Liver (tissue), 9 donors: ENCODE measurements around the gene PCDH1. TPM values are rescaled to one million over a fixed set of nuclear protein-coding genes. Genes with fewer than 3 reads are reported as not detected.

Experiments
- DNase-seq: peaks from one replicate; pipeline ENCODE4 v3.0.0-alpha.2; 2017; ENCODE audit warnings: low spot score
- H3K27ac ChIP-seq, 2 donors: one replicate each; pipeline ENCODE4 v1.7.0; 2013; ENCODE audit warnings: inconsistent platforms in 2 of 2, low read length in 2 of 2, control low read depth in 1 of 2, low read depth in 1 of 2, mild to moderate bottlenecking in 1 of 2
- H3K27me3 ChIP-seq, 4 donors: one replicate each; pipeline versions ENCODE4 v1.6.1 to v1.7.0; 2013; ENCODE audit warnings: low read length in 3 of 4, inconsistent platforms in 1 of 4, mild to moderate bottlenecking in 1 of 4, moderate library complexity in 1 of 4; ENCODE audit not compliant: control insufficient read depth in 4 of 4, insufficient read depth in 4 of 4
- H3K36me3 ChIP-seq, 4 donors: one replicate each; pipeline versions ENCODE4 v1.6.1 to v1.7.0; 2013; ENCODE audit warnings: low read length in 3 of 4, mild to moderate bottlenecking in 3 of 4, low read depth in 1 of 4, moderate library complexity in 1 of 4; ENCODE audit not compliant: control insufficient read depth in 4 of 4, insufficient read depth in 3 of 4
- H3K4me1 ChIP-seq, 4 donors: one replicate each; pipeline versions ENCODE4 v1.6.1 to v1.7.0; 2013; ENCODE audit warnings: low read length in 3 of 4, mild to moderate bottlenecking in 3 of 4, moderate library complexity in 1 of 4; ENCODE audit not compliant: control insufficient read depth in 4 of 4, insufficient read depth in 4 of 4
- H3K4me3 ChIP-seq, 3 donors: one replicate each; pipeline versions ENCODE4 v1.6.1 to v1.7.0; 2013; ENCODE audit warnings: low read length in 3 of 3, control low read depth in 1 of 3, low read depth in 1 of 3, mild to moderate bottlenecking in 1 of 3
- H3K9ac ChIP-seq, 2 donors: one replicate each; pipeline ENCODE4 v1.7.0; 2013; ENCODE audit warnings: low read length in 2 of 2, mild to moderate bottlenecking in 2 of 2, moderate library complexity in 2 of 2, control low read depth in 1 of 2, low read depth in 1 of 2
- H3K9me3 ChIP-seq, 4 donors: one replicate each; pipeline versions ENCODE4 v1.6.1 to v1.7.0; 2013; ENCODE audit warnings: low read length in 3 of 4; ENCODE audit not compliant: control insufficient read depth in 4 of 4
- ATF3 ChIP-seq: IDR thresholded peaks from 2 replicates; pipeline ENCODE4 v1.6.1; 2016; ENCODE audit warnings: antibody characterized with exemption
- CTCF ChIP-seq: fragments of 150-350 bp; IDR thresholded peaks from 2 replicates; pipeline ENCODE4 v1.5.1; 2017; ENCODE audit warnings: improper control_type of control experiment, low read depth, low read length; ENCODE audit not compliant: missing input control
- EGR1 ChIP-seq, 2 donors: IDR thresholded peaks; 2 replicates each; pipeline ENCODE4 v1.6.1; 2016 to 2018; ENCODE audit warnings: antibody characterized with exemption in 2 of 2, low read depth in 2 of 2
- FOXA1 ChIP-seq: IDR thresholded peaks from 2 replicates; pipeline ENCODE4 v1.6.1; 2016; ENCODE audit warnings: antibody characterized with exemption
- HNF4A ChIP-seq, 2 donors: conservative IDR thresholded peaks; 2 replicates each; pipeline ENCODE4 v1.6.1; 2016; ENCODE audit warnings: antibody characterized with exemption in 2 of 2, mild to moderate bottlenecking in 2 of 2
- JUND ChIP-seq, 2 donors: IDR thresholded peaks; 2 replicates each; pipeline ENCODE4 v1.6.1; 2016; ENCODE audit warnings: antibody characterized with exemption in 2 of 2
- NR2F2 ChIP-seq: IDR thresholded peaks from 2 replicates; pipeline ENCODE4 v1.6.1; 2016; ENCODE audit warnings: antibody characterized with exemption
- RAD21 ChIP-seq, 2 donors: IDR thresholded peaks; 2 replicates each; pipeline ENCODE4 v1.6.1; 2016; ENCODE audit warnings: antibody characterized with exemption in 2 of 2, mild to moderate bottlenecking in 2 of 2
- SP1 ChIP-seq: IDR thresholded peaks from 2 replicates; pipeline ENCODE4 v1.6.1; 2018; ENCODE audit warnings: antibody characterized with exemption, mild to moderate bottlenecking
- YY1 ChIP-seq: IDR thresholded peaks from 2 replicates; pipeline ENCODE4 v1.6.1; 2016; ENCODE audit warnings: antibody characterized with exemption, mild to moderate bottlenecking
- ZBTB33 ChIP-seq: IDR thresholded peaks from 2 replicates; pipeline ENCODE4 v1.6.1; 2016; ENCODE audit warnings: antibody characterized with exemption
- WGBS: extraction: QIAGEN DNeasy Blood & Tissue Kit; methylation state at CpG from one replicate; pipeline ENCODE4 v1.1.7; 2013; 5-methylcytosine and 5-hydroxymethylcytosine counted together
- polyA plus RNA-seq, 2 donors: library from polyadenylated mRNA; stranded (reverse) in 1 of 2; unstranded in 1 of 2; fragments of 200-250 nt in 1 of 2; fragments of >200 nt in 1 of 2; fragmentation: Nextera tagmentation in 1 of 2; extraction: Ambion mirVana in 1 of 2; gene quantifications; one replicate each; pipeline versions ENCODE4 v1.2.1 to v1.2.3, GENCODE V29; 2013 to 2015
- total RNA-seq, 2 donors: library from RNA; depleted of rRNA; stranded (reverse); fragments of >200 nt; gene quantifications; one replicate each; pipeline ENCODE4 v1.2.3, GENCODE V29; 2014
- TF ChIP-seq, protein P1 (sequence below): IDR thresholded peaks from 2 replicates; pipeline ENCODE4 v1.6.1; 2016; ENCODE audit warnings: antibody characterized with exemption
- TF ChIP-seq, protein P2 (sequence below): IDR thresholded peaks from 2 replicates; pipeline ENCODE4 v1.6.1; 2016; ENCODE audit warnings: antibody characterized with exemption, mild to moderate bottlenecking
- donor health status: healthy.
- donor health status: healthy.
- donor health status: healthy.
- donor health status: healthy.
- donor health status: healthy.

The PCDH1 gene
- total and polyA plus RNA-seq, 4 donors: 9.3 to 52.8 (median 15.0) TPM

- Histone ChIP-seq H3K9me3 (no peaks in the 10 kb centered on the region), H3K27ac (no peak overlapping the region)
These were observed 52.2 kb downstream of the PCDH1 start for GRCh38 chr5:141825791-141826560.

DNA sequence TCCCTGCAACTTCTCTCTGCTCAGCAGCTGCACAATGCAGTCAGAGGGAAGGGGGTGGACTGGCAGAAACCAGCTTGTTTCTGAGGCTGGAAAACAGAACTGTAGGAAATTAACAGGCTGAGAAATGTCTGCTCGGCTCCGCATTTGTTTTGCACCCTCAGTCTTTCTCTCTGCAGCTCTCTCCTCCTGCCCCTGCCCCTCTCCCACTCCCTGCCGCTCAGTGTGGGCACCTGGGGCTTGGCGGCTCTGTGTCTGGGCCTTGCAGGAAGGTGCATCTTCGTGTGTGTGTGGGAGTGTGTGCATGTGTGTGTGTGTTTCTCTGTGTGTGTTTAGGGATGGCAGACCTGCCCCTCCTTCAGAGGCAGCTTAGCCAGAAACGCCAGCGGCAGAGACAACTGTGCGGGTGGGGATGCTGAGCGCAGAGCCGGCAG is 53.0 kb downstream of the PCDH1 start:
- WGBS: 68% methylated on average over 10 of the region's 10 CpGs
- DNase-seq: no peak
- Histone ChIP-seq H3K27me3 (no peaks in the 10 kb centered on the region), H3K4me1 (no peaks in the 10 kb centered on the region), H3K36me3 (no peaks in the 10 kb centered on the region), H3K9ac (no peak overlapping the region), H3K4me3 (no peak overlapping the region), H3K27ac (no peak overlapping the region), H3K9me3 (no peaks in the 10 kb centered on the region)
- TF ChIP-seq, protein P1, sequence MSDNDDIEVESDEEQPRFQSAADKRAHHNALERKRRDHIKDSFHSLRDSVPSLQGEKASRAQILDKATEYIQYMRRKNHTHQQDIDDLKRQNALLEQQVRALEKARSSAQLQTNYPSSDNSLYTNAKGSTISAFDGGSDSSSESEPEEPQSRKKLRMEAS: no peak
- TF ChIP-seq HNF4A (conservative IDR thresholded peaks at IDR 0.05) (no peak), ZBTB33 (no peak), ATF3 (no peak), RAD21 (IDR thresholded peaks at IDR 0.05) (no peak), JUND (IDR thresholded peaks at IDR 0.05) (no peak), EGR1 (IDR thresholded peaks at IDR 0.05; ENCODE audit: low read depth in 2 of 2) (no peak), NR2F2 (no peak), YY1 (no peak), FOXA1 (no peak), SP1 (no peak)
- TF ChIP-seq, protein P2, sequence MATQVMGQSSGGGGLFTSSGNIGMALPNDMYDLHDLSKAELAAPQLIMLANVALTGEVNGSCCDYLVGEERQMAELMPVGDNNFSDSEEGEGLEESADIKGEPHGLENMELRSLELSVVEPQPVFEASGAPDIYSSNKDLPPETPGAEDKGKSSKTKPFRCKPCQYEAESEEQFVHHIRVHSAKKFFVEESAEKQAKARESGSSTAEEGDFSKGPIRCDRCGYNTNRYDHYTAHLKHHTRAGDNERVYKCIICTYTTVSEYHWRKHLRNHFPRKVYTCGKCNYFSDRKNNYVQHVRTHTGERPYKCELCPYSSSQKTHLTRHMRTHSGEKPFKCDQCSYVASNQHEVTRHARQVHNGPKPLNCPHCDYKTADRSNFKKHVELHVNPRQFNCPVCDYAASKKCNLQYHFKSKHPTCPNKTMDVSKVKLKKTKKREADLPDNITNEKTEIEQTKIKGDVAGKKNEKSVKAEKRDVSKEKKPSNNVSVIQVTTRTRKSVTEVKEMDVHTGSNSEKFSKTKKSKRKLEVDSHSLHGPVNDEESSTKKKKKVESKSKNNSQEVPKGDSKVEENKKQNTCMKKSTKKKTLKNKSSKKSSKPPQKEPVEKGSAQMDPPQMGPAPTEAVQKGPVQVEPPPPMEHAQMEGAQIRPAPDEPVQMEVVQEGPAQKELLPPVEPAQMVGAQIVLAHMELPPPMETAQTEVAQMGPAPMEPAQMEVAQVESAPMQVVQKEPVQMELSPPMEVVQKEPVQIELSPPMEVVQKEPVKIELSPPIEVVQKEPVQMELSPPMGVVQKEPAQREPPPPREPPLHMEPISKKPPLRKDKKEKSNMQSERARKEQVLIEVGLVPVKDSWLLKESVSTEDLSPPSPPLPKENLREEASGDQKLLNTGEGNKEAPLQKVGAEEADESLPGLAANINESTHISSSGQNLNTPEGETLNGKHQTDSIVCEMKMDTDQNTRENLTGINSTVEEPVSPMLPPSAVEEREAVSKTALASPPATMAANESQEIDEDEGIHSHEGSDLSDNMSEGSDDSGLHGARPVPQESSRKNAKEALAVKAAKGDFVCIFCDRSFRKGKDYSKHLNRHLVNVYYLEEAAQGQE: no peak

More at GRCh38 chr5:141825791-141826560, 52.2 kb downstream of the PCDH1 start:
- TF ChIP-seq CTCF: peak; percentile 35
- TF ChIP-seq JUND (IDR thresholded peaks at IDR 0.05): no peak
- no peak for TF ChIP-seq HNF4A (conservative IDR thresholded peaks at IDR 0.05)
- TF ChIP-seq SP1: no peak
- no peak for TF ChIP-seq FOXA1
- TF ChIP-seq ZBTB33: no peak
- peak; percentile 20 to 71 for TF ChIP-seq RAD21 (IDR thresholded peaks at IDR 0.05)
- Histone ChIP-seq H3K4me3 (no peak overlapping the region), H3K9ac (no peak overlapping the region), H3K36me3 (no peaks in the 10 kb centered on the region), H3K27me3 (no peaks in the 10 kb centered on the region), H3K4me1 (no peaks in the 10 kb centered on the region)
- no peak for DNase-seq
- 64% methylated on average over 10 of the region's 10 CpGs for WGBS
